ENCODE results near the gene HNRNPDL.
"Not testable (repeated sequence)": the region's sequence is repeated elsewhere in the genome, so short reads cannot be mapped to it uniquely, and the experiment has no call there.

Gene HNRNPDL

GRCh38 chr4:82423245-82424054 lies 6.8 kb downstream of the HNRNPDL start:
- H3K4me1 ChIP-seq (ENCODE audit: control insufficient read depth in 5 of 5, insufficient read depth in 5 of 5, low read length in 5 of 5), result peaks cover 5 to 28% (median 23%) of the 10 kb centered on the region in 5 donors
- no peak overlapping the region for H3K4me3 ChIP-seq (ENCODE audit: low read depth in 1 of 5, low read length in 5 of 5)
- H3K9me3 ChIP-seq (ENCODE audit: control insufficient read depth in 5 of 5, low read length in 5 of 5), result no peaks in the 10 kb centered on the region
- H3K27ac ChIP-seq (ENCODE audit: low read depth, low read length), result peak overlapping the region; percentile 64
- no peaks in the 10 kb centered on the region for H3K27me3 ChIP-seq (ENCODE audit: control insufficient read depth in 5 of 5, insufficient read depth in 4 of 5, low read length in 5 of 5)
- peaks cover 42 to 54% (median 47%) of the 10 kb centered on the region in 5 donors for H3K36me3 ChIP-seq (ENCODE audit: control insufficient read depth in 5 of 5, insufficient read depth in 5 of 5, low read length in 5 of 5)
- no peak overlapping the region for H3K9ac ChIP-seq (ENCODE audit: low read length in 5 of 5)

- Histone ChIP-seq H3K27ac (ENCODE audit: low read depth, low read length) (peak overlapping the region; percentile 64), H3K9ac (ENCODE audit: low read length in 5 of 5) (no peak overlapping the region), H3K27me3 (ENCODE audit: control insufficient read depth in 5 of 5, insufficient read depth in 4 of 5, low read length in 5 of 5) (no peaks in the 10 kb centered on the region), H3K4me3 (ENCODE audit: low read depth in 1 of 5, low read length in 5 of 5) (no peak overlapping the region), H3K36me3 (ENCODE audit: control insufficient read depth in 5 of 5, insufficient read depth in 5 of 5, low read length in 5 of 5) (peaks cover 42 to 52% (median 47%) of the 10 kb centered on the region in 5 donors), H3K4me1 (ENCODE audit: control insufficient read depth in 5 of 5, insufficient read depth in 5 of 5, low read length in 5 of 5) (peaks cover 3 to 19% (median 15%) of the 10 kb centered on the region in 5 donors), H3K9me3 (ENCODE audit: control insufficient read depth in 5 of 5, low read length in 5 of 5) (no peaks in the 10 kb centered on the region)
Measured at GRCh38 chr4:82422616-82423015, 7.6 kb downstream of the HNRNPDL start.

GRCh38 chr4:82421796-82422560 lies 8.3 kb downstream of the HNRNPDL start:
- no peak overlapping the region for H3K9ac ChIP-seq (ENCODE audit: low read length in 5 of 5)
- peaks cover 42 to 50% (median 46%) of the 10 kb centered on the region in 5 donors for H3K36me3 ChIP-seq (ENCODE audit: control insufficient read depth in 5 of 5, insufficient read depth in 5 of 5, low read length in 5 of 5)
- no peaks in the 10 kb centered on the region for H3K27me3 ChIP-seq (ENCODE audit: control insufficient read depth in 5 of 5, insufficient read depth in 4 of 5, low read length in 5 of 5)
- H3K27ac ChIP-seq (ENCODE audit: low read depth, low read length), result no peak overlapping the region
- H3K4me1 ChIP-seq (ENCODE audit: control insufficient read depth in 5 of 5, insufficient read depth in 5 of 5, low read length in 5 of 5), result peaks cover 3 to 13% (median 8%) of the 10 kb centered on the region in 5 donors
- H3K4me3 ChIP-seq (ENCODE audit: low read depth in 1 of 5, low read length in 5 of 5), result no peak overlapping the region
- no peaks in the 10 kb centered on the region for H3K9me3 ChIP-seq (ENCODE audit: control insufficient read depth in 5 of 5, low read length in 5 of 5)

GRCh38 chr4:82419451-82419850 lies 10.8 kb downstream of the HNRNPDL start:
- Histone ChIP-seq H3K4me3 (ENCODE audit: low read depth in 1 of 5, low read length in 5 of 5) (no peak overlapping the region), H3K4me1 (ENCODE audit: control insufficient read depth in 5 of 5, insufficient read depth in 5 of 5, low read length in 5 of 5) (no peaks in the 10 kb centered on the region), H3K9me3 (ENCODE audit: control insufficient read depth in 5 of 5, low read length in 5 of 5) (no peaks in the 10 kb centered on the region), H3K27ac (ENCODE audit: low read depth, low read length) (no peak overlapping the region), H3K9ac (ENCODE audit: low read length in 5 of 5) (no peak overlapping the region), H3K36me3 (ENCODE audit: control insufficient read depth in 5 of 5, insufficient read depth in 5 of 5, low read length in 5 of 5) (peaks cover 19 to 27% (median 23%) of the 10 kb centered on the region in 5 donors), H3K27me3 (ENCODE audit: control insufficient read depth in 5 of 5, insufficient read depth in 4 of 5, low read length in 5 of 5) (no peaks in the 10 kb centered on the region)

GRCh38 chr4:82415922-82416365 lies 14.3 kb downstream of the HNRNPDL start:
- Histone ChIP-seq H3K9ac (ENCODE audit: low read length in 5 of 5) (no peak overlapping the region), H3K4me1 (ENCODE audit: control insufficient read depth in 5 of 5, insufficient read depth in 5 of 5, low read length in 5 of 5) (no peaks in the 10 kb centered on the region), H3K4me3 (ENCODE audit: low read depth in 1 of 5, low read length in 5 of 5) (no peak overlapping the region), H3K9me3 (ENCODE audit: control insufficient read depth in 5 of 5, low read length in 5 of 5) (no peaks in the 10 kb centered on the region), H3K27me3 (ENCODE audit: control insufficient read depth in 5 of 5, insufficient read depth in 4 of 5, low read length in 5 of 5) (no peaks in the 10 kb centered on the region), H3K27ac (ENCODE audit: low read depth, low read length) (no peak overlapping the region), H3K36me3 (ENCODE audit: control insufficient read depth in 5 of 5, insufficient read depth in 5 of 5, low read length in 5 of 5) (no peaks in the 10 kb centered on the region)

- H3K9me3 ChIP-seq (ENCODE audit: control insufficient read depth in 5 of 5, low read length in 5 of 5); H3K4me3 ChIP-seq (ENCODE audit: low read depth in 1 of 5, low read length in 5 of 5); H3K27ac ChIP-seq (ENCODE audit: low read depth, low read length); H3K9ac ChIP-seq (ENCODE audit: low read length in 5 of 5); H3K4me1 ChIP-seq (ENCODE audit: control insufficient read depth in 5 of 5, insufficient read depth in 5 of 5, low read length in 5 of 5); H3K36me3 ChIP-seq (ENCODE audit: control insufficient read depth in 5 of 5, insufficient read depth in 5 of 5, low read length in 5 of 5); H3K27me3 ChIP-seq (ENCODE audit: control insufficient read depth in 5 of 5, insufficient read depth in 4 of 5, low read length in 5 of 5): not testable (repeated sequence)
Measured at GRCh38 chr4:82415061-82415460, 15.2 kb downstream of the HNRNPDL start.

GRCh38 chr4:82403725-82404124 lies 26.5 kb downstream of the HNRNPDL start:
- no peak overlapping the region for H3K4me3 ChIP-seq (ENCODE audit: low read depth in 1 of 5, low read length in 5 of 5)

GRCh38 chr4:82402196-82402775 lies 28.0 kb downstream of the HNRNPDL start:
- H3K27me3 ChIP-seq (ENCODE audit: control insufficient read depth in 5 of 5, insufficient read depth in 4 of 5, low read length in 5 of 5), result no peaks in the 10 kb centered on the region
- H3K9ac ChIP-seq (ENCODE audit: low read length in 5 of 5), result no peak overlapping the region
- no peaks in the 10 kb centered on the region for H3K36me3 ChIP-seq (ENCODE audit: control insufficient read depth in 5 of 5, insufficient read depth in 5 of 5, low read length in 5 of 5)
- no peak overlapping the region for H3K4me3 ChIP-seq (ENCODE audit: low read depth in 1 of 5, low read length in 5 of 5)
- no peak overlapping the region for H3K27ac ChIP-seq (ENCODE audit: low read depth, low read length)
- H3K9me3 ChIP-seq (ENCODE audit: control insufficient read depth in 5 of 5, low read length in 5 of 5), result no peaks in the 10 kb centered on the region
- no peaks in the 10 kb centered on the region for H3K4me1 ChIP-seq (ENCODE audit: control insufficient read depth in 5 of 5, insufficient read depth in 5 of 5, low read length in 5 of 5)

More at GRCh38 chr4:82403725-82404124, 26.5 kb downstream of the HNRNPDL start:
- Histone ChIP-seq H3K9me3 (ENCODE audit: control insufficient read depth in 5 of 5, low read length in 5 of 5) (no peaks in the 10 kb centered on the region), H3K9ac (ENCODE audit: low read length in 5 of 5) (no peak overlapping the region), H3K27ac (ENCODE audit: low read depth, low read length) (no peak overlapping the region), H3K4me1 (ENCODE audit: control insufficient read depth in 5 of 5, insufficient read depth in 5 of 5, low read length in 5 of 5) (no peaks in the 10 kb centered on the region), H3K27me3 (ENCODE audit: control insufficient read depth in 5 of 5, insufficient read depth in 4 of 5, low read length in 5 of 5) (no peaks in the 10 kb centered on the region), H3K36me3 (ENCODE audit: control insufficient read depth in 5 of 5, insufficient read depth in 5 of 5, low read length in 5 of 5) (no peaks in the 10 kb centered on the region)

- H3K27me3 ChIP-seq (ENCODE audit: control insufficient read depth in 5 of 5, insufficient read depth in 4 of 5, low read length in 5 of 5), result no peaks in the 10 kb centered on the region
- no peak overlapping the region for H3K4me3 ChIP-seq (ENCODE audit: low read depth in 1 of 5, low read length in 5 of 5)
- no peaks in the 10 kb centered on the region for H3K36me3 ChIP-seq (ENCODE audit: control insufficient read depth in 5 of 5, insufficient read depth in 5 of 5, low read length in 5 of 5)
- no peaks in the 10 kb centered on the region for H3K4me1 ChIP-seq (ENCODE audit: control insufficient read depth in 5 of 5, insufficient read depth in 5 of 5, low read length in 5 of 5)
- no peak overlapping the region for H3K27ac ChIP-seq (ENCODE audit: low read depth, low read length)
- no peaks in the 10 kb centered on the region for H3K9me3 ChIP-seq (ENCODE audit: control insufficient read depth in 5 of 5, low read length in 5 of 5)
- H3K9ac ChIP-seq (ENCODE audit: low read length in 5 of 5), result no peak overlapping the region
Measured at GRCh38 chr4:82401600-82401999, 28.7 kb downstream of the HNRNPDL start.

GRCh38 chr4:82398263-82398662 lies 32.0 kb downstream of the HNRNPDL start:
- Histone ChIP-seq H3K4me1 (ENCODE audit: control insufficient read depth in 5 of 5, insufficient read depth in 5 of 5, low read length in 5 of 5) (no peaks in the 10 kb centered on the region), H3K27ac (ENCODE audit: low read depth, low read length) (no peak overlapping the region), H3K27me3 (ENCODE audit: control insufficient read depth in 5 of 5, insufficient read depth in 4 of 5, low read length in 5 of 5) (no peaks in the 10 kb centered on the region), H3K9ac (ENCODE audit: low read length in 5 of 5) (no peak overlapping the region), H3K9me3 (ENCODE audit: control insufficient read depth in 5 of 5, low read length in 5 of 5) (no peaks in the 10 kb centered on the region), H3K36me3 (ENCODE audit: control insufficient read depth in 5 of 5, insufficient read depth in 5 of 5, low read length in 5 of 5) (no peaks in the 10 kb centered on the region), H3K4me3 (ENCODE audit: low read depth in 1 of 5, low read length in 5 of 5) (no peak overlapping the region)

Data from subcutaneous abdominal adipose tissue (tissue), 5 donors.